SKM-1 (cell line): Measurements from ENCODE around the gene ST6GALNAC4.

Experiments
- DNase-seq: peaks from one replicate; lab custom pipeline; 2025; ENCODE audit not compliant: unreplicated experiment; lab: John Stamatoyannopoulos, UW

ST6GALNAC4 gene

GRCh38 chr9:127915801-127916719 is 781 bp downstream of the ST6GALNAC4 start:
- DNase-seq: no peak

GRCh38 chr9:127915325-127915752 is 1.5 kb downstream of the ST6GALNAC4 start:
- no peak for DNase-seq

GRCh38 chr9:127913682-127914081 is 3.2 kb downstream of the ST6GALNAC4 start:
- DNase-seq: no peak

GRCh38 chr9:127912882-127913281 is 4.0 kb downstream of the ST6GALNAC4 start:
- DNase-seq: no peak

GRCh38 chr9:127912296-127912695 is 4.5 kb downstream of the ST6GALNAC4 start:
- no peak for DNase-seq

GRCh38 chr9:127910613-127911205 is 6.1 kb downstream of the ST6GALNAC4 start:
- DNase-seq: no peak

GRCh38 chr9:127909839-127910273 is 7.0 kb downstream of the ST6GALNAC4 start:
- DNase-seq: no peak

GRCh38 chr9:127908660-127908926 is 8.2 kb downstream of the ST6GALNAC4 start:
- no peak for DNase-seq

GRCh38 chr9:127907867-127908659 is 8.8 kb downstream of the ST6GALNAC4 start:
- DNase-seq: no peak

- DNase-seq: no peak
These were observed 11.1 kb downstream of the ST6GALNAC4 start for GRCh38 chr9:127905788-127906191.

- DNase-seq: peak; percentile 68
These were observed 11.7 kb downstream of the ST6GALNAC4 start for GRCh38 chr9:127905004-127905728.

GRCh38 chr9:127904561-127905003 is 12.3 kb downstream of the ST6GALNAC4 start:
- DNase-seq: peak; percentile 68

GRCh38 chr9:127903557-127904475 is 13.0 kb downstream of the ST6GALNAC4 start:
- DNase-seq: no peak

GRCh38 chr9:127899128-127899943 is 17.5 kb downstream of the ST6GALNAC4 start, which contains the start of gene ST6GALNAC6:
Gene ST6GALNAC6, minus strand, starts transcription at chr9:127899603. Its CDS starts 1,622 bp downstream, at chr9:127897981.
- peak; percentile 59 for DNase-seq

- no peak for DNase-seq
These were observed 18.3 kb downstream of the ST6GALNAC4 start for GRCh38 chr9:127898433-127899127.

GRCh38 chr9:127897193-127897692 is 19.6 kb downstream of the ST6GALNAC4 start:
- DNase-seq: peak; percentile 67

GRCh38 chr9:127896395-127897192 is 20.2 kb downstream of the ST6GALNAC4 start:
- DNase-seq: no peak
